ENCODE measurements around the gene PLEKHA3. TPM values are rescaled to one million over a fixed set of nuclear protein-coding genes. Genes with fewer than 3 reads are reported as not detected.
A peak's percentile ranks its signal among the peaks of the same experiment; 100 is the strongest.

PLEKHA3 gene
- total and polyA plus RNA-seq, 2 of the 4 experiments (the other 2 are of a cell fraction) = 3.9 to 5.5 TPM

DNA sequence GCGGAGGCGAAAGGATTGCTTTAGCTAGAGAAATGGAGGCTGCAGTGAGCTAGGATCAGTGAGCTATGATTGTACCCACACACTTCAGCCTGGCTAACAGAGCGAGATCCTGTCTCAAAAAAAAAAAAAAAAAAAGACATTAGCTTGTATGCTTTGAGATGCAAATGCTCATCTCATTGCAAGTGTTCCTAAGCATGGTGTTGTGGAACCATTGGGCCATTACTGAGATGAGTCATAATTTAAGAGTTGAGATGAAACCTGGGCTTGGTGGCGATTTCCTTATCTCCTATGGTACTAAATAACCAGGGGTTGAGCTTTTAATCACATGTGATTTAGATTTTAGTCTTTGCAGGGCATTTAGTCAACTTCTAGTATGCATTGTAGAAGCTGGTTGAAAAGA lies 2.2 kb downstream of the PLEKHA3 start:
- Histone ChIP-seq H3K4ac (ENCODE audit: low read depth, low read length) (no peak overlapping the region), H3K27ac (ENCODE audit: insufficient read depth, low read length) (no peak overlapping the region), H3K18ac (ENCODE audit: low read depth, low read length) (no peak overlapping the region), H3K4me3 (ENCODE audit: insufficient read depth, low read depth, low read length) (no peak overlapping the region), H3K9ac (ENCODE audit: low read depth, low read length) (no peak overlapping the region), H3K36me3 (ENCODE audit: control insufficient read depth, insufficient read depth, low read length) (no peaks in the 10 kb centered on the region), H4K91ac (ENCODE audit: insufficient read depth, low read depth, low read length) (no peak overlapping the region), H4K20me1 (ENCODE audit: insufficient read depth, low read length) (peaks cover 28% of the 10 kb centered on the region), H2AFZ (replicated peaks; ENCODE audit: low read length, poor library complexity) (no peak overlapping the region), H2AK9ac (replicated peaks; ENCODE audit: low read depth, low read length, poor library complexity) (no peak overlapping the region), H4K8ac (ENCODE audit: low read depth in 2 of 2, low read length in 2 of 2) (no peak overlapping the region), H3K4me2 (ENCODE audit: low read depth, low read length) (peak overlapping the region; percentile 39; the same call in 1 of the 2 replicates), H3K23ac (ENCODE audit: low read depth, low read length) (no peak overlapping the region), H3K14ac (replicated peaks; ENCODE audit: low read depth, low read length) (no peak overlapping the region), H3K9me1 (ENCODE audit: insufficient read depth, low read length) (peaks cover 10% of the 10 kb centered on the region), H3K4me1 (ENCODE audit: control insufficient read depth, insufficient read depth, low read length) (peaks cover 8% of the 10 kb centered on the region), H2BK15ac (ENCODE audit: low read depth, low read length) (no peak overlapping the region), H3K79me1 (ENCODE audit: low read depth in 1 of 2, low read length in 2 of 2) (peaks cover 22 to 57% of the 10 kb centered on the region in 2 experiments), H4K5ac (ENCODE audit: low read depth, low read length) (no peak overlapping the region), H3K9me3 (ENCODE audit: control insufficient read depth, insufficient read depth, low read length) (no peaks in the 10 kb centered on the region), H2BK20ac (ENCODE audit: low read depth, low read length) (no peak overlapping the region), H3K56ac (ENCODE audit: extremely low read depth, insufficient read depth, low read length) (no peak overlapping the region), H2BK5ac (ENCODE audit: low read depth, low read length, poor library complexity, severe bottlenecking) (no peak overlapping the region), H2BK120ac (ENCODE audit: low read depth, low read length) (no peak overlapping the region), H3K27me3 (ENCODE audit: control insufficient read depth, insufficient read depth, low read length) (no peaks in the 10 kb centered on the region), H2AK5ac (ENCODE audit: low read depth, low read length) (no peak overlapping the region)
- in situ Hi-C loops (cut with MboI; ENCODE audit: low sequenced_read_pairs) (no loop called here), dilution Hi-C loops (cut with HindIII; ENCODE audit: low sequenced_read_pairs, unreplicated experiment) (no loop called here), intact Hi-C loops (cut with micrococcal nuclease) (no loop called here)
- no peak for DNase-seq
- no CpG with 5 or more reads among the region's 4 CpGs for WGBS, 2 experiments (ENCODE audit: extremely low coverage in 2 of 2, insufficient read length in 1 of 2)
- no TSS peak for BruUV-seq (replicated peaks)
- no peak for ATAC-seq (ENCODE audit: low read depth)
- ChIA-PET POLR2A (ENCODE audit: unreplicated experiment) (interaction anchor here (0.6 to 1.5 kb wide), 4 partner anchors 11 to 217 kb away, joined by 3 to 12 read pairs (median 4); partner anchors contain the start of genes PJVK and PRKRA), CTCF (interaction anchor here (1.1 kb wide), 1 partner anchor 370 kb away, joined by 3 read pairs; the partner anchor contains the start of gene RBM45)
- no peak for TF ChIP-seq RCOR1 (IDR thresholded peaks at IDR 0.05; ENCODE audit: insufficient replicate concordance, low read length)
- TF ChIP-seq MXI1 (IDR thresholded peaks at IDR 0.05; ENCODE audit: borderline replicate concordance, low read depth, low read length) = no peak
- TF ChIP-seq BHLHE40 (IDR thresholded peaks at IDR 0.05; ENCODE audit: low read depth, low read length) = no peak
- TF ChIP-seq, protein P1, sequence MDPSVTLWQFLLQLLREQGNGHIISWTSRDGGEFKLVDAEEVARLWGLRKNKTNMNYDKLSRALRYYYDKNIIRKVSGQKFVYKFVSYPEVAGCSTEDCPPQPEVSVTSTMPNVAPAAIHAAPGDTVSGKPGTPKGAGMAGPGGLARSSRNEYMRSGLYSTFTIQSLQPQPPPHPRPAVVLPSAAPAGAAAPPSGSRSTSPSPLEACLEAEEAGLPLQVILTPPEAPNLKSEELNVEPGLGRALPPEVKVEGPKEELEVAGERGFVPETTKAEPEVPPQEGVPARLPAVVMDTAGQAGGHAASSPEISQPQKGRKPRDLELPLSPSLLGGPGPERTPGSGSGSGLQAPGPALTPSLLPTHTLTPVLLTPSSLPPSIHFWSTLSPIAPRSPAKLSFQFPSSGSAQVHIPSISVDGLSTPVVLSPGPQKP (IDR thresholded peaks at IDR 0.05; ENCODE audit: borderline replicate concordance, low read depth, low read length) = no peak
- TF ChIP-seq MAZ (IDR thresholded peaks at IDR 0.05; ENCODE audit: borderline replicate concordance, low read depth, low read length) = no peak
- no peak for TF ChIP-seq NFE2L2 (IDR thresholded peaks at IDR 0.05; ENCODE audit: low read depth, low read length)
- no peak for TF ChIP-seq POLR2A (IDR thresholded peaks at IDR 0.05; ENCODE audit: low read depth, low read length)
- TF ChIP-seq, protein P2, sequence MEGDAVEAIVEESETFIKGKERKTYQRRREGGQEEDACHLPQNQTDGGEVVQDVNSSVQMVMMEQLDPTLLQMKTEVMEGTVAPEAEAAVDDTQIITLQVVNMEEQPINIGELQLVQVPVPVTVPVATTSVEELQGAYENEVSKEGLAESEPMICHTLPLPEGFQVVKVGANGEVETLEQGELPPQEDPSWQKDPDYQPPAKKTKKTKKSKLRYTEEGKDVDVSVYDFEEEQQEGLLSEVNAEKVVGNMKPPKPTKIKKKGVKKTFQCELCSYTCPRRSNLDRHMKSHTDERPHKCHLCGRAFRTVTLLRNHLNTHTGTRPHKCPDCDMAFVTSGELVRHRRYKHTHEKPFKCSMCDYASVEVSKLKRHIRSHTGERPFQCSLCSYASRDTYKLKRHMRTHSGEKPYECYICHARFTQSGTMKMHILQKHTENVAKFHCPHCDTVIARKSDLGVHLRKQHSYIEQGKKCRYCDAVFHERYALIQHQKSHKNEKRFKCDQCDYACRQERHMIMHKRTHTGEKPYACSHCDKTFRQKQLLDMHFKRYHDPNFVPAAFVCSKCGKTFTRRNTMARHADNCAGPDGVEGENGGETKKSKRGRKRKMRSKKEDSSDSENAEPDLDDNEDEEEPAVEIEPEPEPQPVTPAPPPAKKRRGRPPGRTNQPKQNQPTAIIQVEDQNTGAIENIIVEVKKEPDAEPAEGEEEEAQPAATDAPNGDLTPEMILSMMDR (conservative IDR thresholded peaks at IDR 0.05; ENCODE audit: low read depth, low read length) = no peak
- no peak for TF ChIP-seq RAD21 (IDR thresholded peaks at IDR 0.05; ENCODE audit: low read length)
- no peak for TF ChIP-seq FOS (IDR thresholded peaks at IDR 0.05; ENCODE audit: low read depth, low read length)
- TF ChIP-seq CHD1 (IDR thresholded peaks at IDR 0.05; ENCODE audit: low read depth, low read length) = no peak
- TF ChIP-seq MAFK (IDR thresholded peaks at IDR 0.05; ENCODE audit: low read depth, low read length) = no peak
- no peak for TF ChIP-seq CEBPB (IDR thresholded peaks at IDR 0.05; ENCODE audit: low read depth, low read length)
- no peak for TF ChIP-seq RFX5 (IDR thresholded peaks at IDR 0.05; ENCODE audit: low read depth, low read length)
- TF ChIP-seq, protein P3, sequence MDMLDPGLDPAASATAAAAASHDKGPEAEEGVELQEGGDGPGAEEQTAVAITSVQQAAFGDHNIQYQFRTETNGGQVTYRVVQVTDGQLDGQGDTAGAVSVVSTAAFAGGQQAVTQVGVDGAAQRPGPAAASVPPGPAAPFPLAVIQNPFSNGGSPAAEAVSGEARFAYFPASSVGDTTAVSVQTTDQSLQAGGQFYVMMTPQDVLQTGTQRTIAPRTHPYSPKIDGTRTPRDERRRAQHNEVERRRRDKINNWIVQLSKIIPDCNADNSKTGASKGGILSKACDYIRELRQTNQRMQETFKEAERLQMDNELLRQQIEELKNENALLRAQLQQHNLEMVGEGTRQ (IDR thresholded peaks at IDR 0.05; ENCODE audit: low read depth, low read length) = no peak
